HL-60 (cell line): ENCODE measurements around the gene DAZAP1.

Experiments used
- DNase-seq, 2 experiments: peaks; one replicate each; pipeline ENCODE4 v3.0.0-alpha.2; 2010 to 2020; ENCODE audit warnings: low read depth in 1 of 2, low spot score in 1 of 2
- H3K27ac ChIP-seq: fragments of 250-450 bp; sonication (Bioruptor Pico); replicated peaks from 2 replicates; pipeline ENCODE4 v1.5.1; 2020; ENCODE audit warnings: mild to moderate bottlenecking, moderate library complexity
- H3K27me3 ChIP-seq: fragments of 250-450 bp; sonication (Bioruptor Pico); 2 replicates; pipeline ENCODE4 v1.5.1; 2021; ENCODE audit warnings: mild to moderate bottlenecking, moderate library complexity; ENCODE audit not compliant: insufficient read depth, poor library complexity, severe bottlenecking
- H3K4me3 ChIP-seq: replicated peaks from 2 replicates; pipeline ENCODE4 v1.5.1; 2011; ENCODE audit warnings: mild to moderate bottlenecking, control low read depth, low read length; ENCODE audit not compliant: insufficient read depth
- CTCF ChIP-seq: IDR thresholded peaks from one replicate; pipeline ENCODE4 v1.5.1; 2011; ENCODE audit warnings: low read length, control low read depth, inconsistent platforms; ENCODE audit not compliant: insufficient read depth
- GABPA ChIP-seq: IDR thresholded peaks from 2 replicates; pipeline ENCODE4 v1.6.1; 2012; ENCODE audit warnings: low read depth
- POLR2AphosphoS5 ChIP-seq: IDR thresholded peaks from 2 replicates; pipeline ENCODE4 v1.6.1; 2012; ENCODE audit warnings: low read depth
- REST ChIP-seq: IDR thresholded peaks from 2 replicates; pipeline ENCODE4 v1.6.1; 2012; ENCODE audit warnings: low read depth; ENCODE audit not compliant: insufficient replicate concordance
- SPI1 ChIP-seq: IDR thresholded peaks from 2 replicates; pipeline ENCODE4 v1.6.1; 2012; ENCODE audit warnings: low read depth, mild to moderate bottlenecking, borderline replicate concordance

Gene DAZAP1

DNA sequence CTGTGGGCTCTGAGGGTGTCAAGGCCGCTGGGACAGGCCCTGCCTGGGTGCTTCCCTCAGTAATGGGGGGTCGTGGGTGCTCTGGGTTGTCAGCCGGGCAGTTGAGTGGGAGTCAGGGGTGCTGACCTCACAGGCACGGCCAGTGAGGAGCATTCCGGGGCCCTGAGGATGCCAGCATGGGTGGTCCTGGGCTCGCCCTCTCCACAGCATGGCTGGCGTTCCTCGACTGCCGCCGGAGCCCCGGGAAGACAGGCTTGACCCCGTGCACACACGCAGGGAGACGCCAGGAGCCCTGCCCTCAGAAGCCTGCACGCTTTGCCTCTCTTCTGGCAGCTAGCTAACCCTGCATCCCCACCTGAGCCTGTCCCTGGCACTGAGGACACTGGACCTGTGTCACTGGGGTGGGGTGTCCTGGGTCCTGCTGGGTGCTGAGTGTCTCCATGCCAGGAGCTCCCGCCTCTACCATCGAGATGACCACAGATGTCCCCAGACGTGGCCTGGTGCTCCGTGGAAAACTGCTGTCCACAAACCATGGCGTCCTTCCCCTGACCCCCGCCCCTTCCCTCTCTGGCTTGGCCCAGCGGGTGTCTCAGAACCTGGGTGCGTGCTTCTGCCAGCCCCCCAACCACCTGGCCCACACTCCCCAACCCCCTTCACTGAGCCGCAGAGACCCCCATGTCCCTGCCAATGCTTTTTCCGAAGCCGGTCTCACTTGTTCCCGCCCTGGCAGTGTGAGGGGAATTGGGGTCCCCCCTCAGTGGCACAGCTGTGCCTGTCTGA is 28.1 kb upstream of the DAZAP1 start:
- no peak for TF ChIP-seq GABPA
- Histone ChIP-seq H3K4me3 (no peak overlapping the region), H3K27ac (no peak overlapping the region), H3K27me3 (no peaks in the 10 kb centered on the region)
- no peak for DNase-seq

DNA sequence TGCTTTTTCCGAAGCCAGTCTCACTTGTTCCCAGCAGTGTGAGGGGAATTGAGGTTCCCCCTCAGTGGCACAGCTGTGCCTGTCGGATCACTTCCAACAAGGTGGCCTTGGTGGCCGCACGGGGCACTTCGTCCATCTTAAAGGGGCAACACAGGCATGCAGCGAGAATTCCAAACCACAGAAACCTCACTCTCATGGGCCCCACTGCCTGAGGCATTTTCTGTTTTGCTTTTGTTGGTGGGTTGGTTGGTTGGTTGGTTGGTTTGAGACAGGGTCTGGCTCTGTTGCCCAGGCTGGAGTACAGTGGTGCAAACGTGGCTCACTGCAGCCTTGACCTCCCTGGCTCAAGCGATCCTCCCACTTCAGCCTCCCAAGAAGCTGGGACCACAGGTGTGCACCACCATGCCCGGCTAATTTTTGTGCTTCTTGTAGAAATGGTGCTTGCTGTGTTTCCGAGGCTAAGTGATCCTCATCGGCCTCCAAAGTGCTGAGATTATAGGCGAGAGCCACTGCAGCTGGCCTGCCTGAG is 27.4 kb upstream of the DAZAP1 start:
- Histone ChIP-seq H3K27ac (no peak overlapping the region), H3K27me3 (no peaks in the 10 kb centered on the region), H3K4me3 (no peak overlapping the region)
- no peak for DNase-seq
- no peak for TF ChIP-seq SPI1
- no peak for TF ChIP-seq GABPA
- TF ChIP-seq POLR2AphosphoS5: no peak
- TF ChIP-seq CTCF: no peak
- TF ChIP-seq REST: no peak

DNA sequence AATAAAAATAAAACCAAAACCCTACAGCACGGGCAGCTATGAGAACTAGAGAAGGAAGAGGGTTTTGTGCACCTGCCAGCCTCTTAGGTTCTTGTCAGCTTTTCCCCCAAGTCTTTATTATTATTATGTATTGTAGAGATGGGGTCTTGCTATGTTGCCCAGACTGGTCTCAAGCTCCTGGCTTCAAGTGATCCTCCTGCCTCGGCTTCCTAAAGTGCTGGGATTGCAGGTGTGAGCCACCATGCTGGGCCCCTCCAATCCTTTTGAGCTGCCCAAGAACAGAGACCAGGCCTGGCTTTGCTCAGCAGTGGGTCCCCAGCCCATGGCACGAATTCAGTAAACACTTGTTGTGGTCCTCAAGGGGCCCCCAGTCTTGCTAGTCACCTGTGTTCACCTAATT is 25.1 kb upstream of the DAZAP1 start:
- no peak overlapping the region for H3K27ac ChIP-seq
- no peak for TF ChIP-seq REST
- TF ChIP-seq SPI1: no peak
- no peak for TF ChIP-seq POLR2AphosphoS5
- no peak for TF ChIP-seq CTCF
- TF ChIP-seq GABPA: no peak
- no peak for DNase-seq
- H3K27me3 ChIP-seq: no peaks in the 10 kb centered on the region
- H3K4me3 ChIP-seq: no peak overlapping the region

- TF ChIP-seq POLR2AphosphoS5: no peak
- TF ChIP-seq SPI1: no peak
- no peak for TF ChIP-seq GABPA
- TF ChIP-seq REST: no peak
- TF ChIP-seq CTCF: no peak
- H3K27ac ChIP-seq: no peak overlapping the region
- peak in 1 of 2 experiments; percentile 99 for DNase-seq
- H3K4me3 ChIP-seq: peak overlapping the region; percentile 3; the same call in 1 of the 2 replicates
- no peaks in the 10 kb centered on the region for H3K27me3 ChIP-seq
Measured at GRCh38 chr19:1383017-1383311, 24.4 kb upstream of the DAZAP1 start.
